Measurements from ENCODE around the gene RNU6-1.

Gene RNU6-1

GRCh38 chr15:67850994-67851571 lies 11.2 kb upstream of the RNU6-1 start:
- DNase-seq (ENCODE audit: low read depth), result no peak
- TF ChIP-seq CTCF (IDR thresholded peaks at IDR 0.05; ENCODE audit: control insufficient read depth, extremely low read depth, insufficient read depth), result no peak
- H3K4me3 ChIP-seq (ENCODE audit: low read depth, low read length), result no peak overlapping the region

- no peak for TF ChIP-seq CTCF (IDR thresholded peaks at IDR 0.05; ENCODE audit: control insufficient read depth, extremely low read depth, insufficient read depth)
- H3K4me3 ChIP-seq (ENCODE audit: low read depth, low read length), result no peak overlapping the region
- DNase-seq (ENCODE audit: low read depth), result no peak
Measured at GRCh38 chr15:67850336-67850735, 10.5 kb upstream of the RNU6-1 start.

GRCh38 chr15:67849538-67849937 lies 9.7 kb upstream of the RNU6-1 start:
- H3K4me3 ChIP-seq (ENCODE audit: low read depth, low read length), result no peak overlapping the region
- TF ChIP-seq CTCF (IDR thresholded peaks at IDR 0.05; ENCODE audit: control insufficient read depth, extremely low read depth, insufficient read depth), result no peak
- no peak for DNase-seq (ENCODE audit: low read depth)

- no peak for DNase-seq (ENCODE audit: low read depth)
- H3K4me3 ChIP-seq (ENCODE audit: low read depth, low read length), result no peak overlapping the region
- no peak for TF ChIP-seq CTCF (IDR thresholded peaks at IDR 0.05; ENCODE audit: control insufficient read depth, extremely low read depth, insufficient read depth)
Measured at GRCh38 chr15:67845974-67846373, 6.1 kb upstream of the RNU6-1 start.

GRCh38 chr15:67843571-67844387 lies 3.9 kb upstream of the RNU6-1 start:
- TF ChIP-seq CTCF (IDR thresholded peaks at IDR 0.05; ENCODE audit: control insufficient read depth, extremely low read depth, insufficient read depth), result no peak
- no peak overlapping the region for H3K4me3 ChIP-seq (ENCODE audit: low read depth, low read length)
- no peak for DNase-seq (ENCODE audit: low read depth)

GRCh38 chr15:67843092-67843501 lies 3.3 kb upstream of the RNU6-1 start:
- H3K4me3 ChIP-seq (ENCODE audit: low read depth, low read length), result no peak overlapping the region
- no peak for DNase-seq (ENCODE audit: low read depth)
- TF ChIP-seq CTCF (IDR thresholded peaks at IDR 0.05; ENCODE audit: control insufficient read depth, extremely low read depth, insufficient read depth), result no peak

- no peak for DNase-seq (ENCODE audit: low read depth)
- no peak for TF ChIP-seq CTCF (IDR thresholded peaks at IDR 0.05; ENCODE audit: control insufficient read depth, extremely low read depth, insufficient read depth)
- no peak overlapping the region; the same call in 1 of the 2 replicates for H3K4me3 ChIP-seq (ENCODE audit: low read depth, low read length)
Measured at GRCh38 chr15:67841513-67841762, 1.6 kb upstream of the RNU6-1 start.
